Spleen (tissue), 11 donors: ENCODE measurements around the gene SLC48A1. TPM values are rescaled to one million over a fixed set of nuclear protein-coding genes. Genes with fewer than 3 reads are reported as not detected.
A peak's percentile ranks its signal among the peaks of the same experiment; 100 is the strongest.

Experiments
- DNase-seq: peaks from one replicate; pipeline ENCODE4 v3.0.0-alpha.2; 2020
- H3K27ac ChIP-seq, 8 donors: fragments of 200-600 bp; sonication (generic) in 7 of 8; 1 replicate in 4 of 8; 2 replicates in 4 of 8; pipeline versions ENCODE4 v1.5.0 to v1.8.0; 2016 to 2021; ENCODE audit warnings: inconsistent platforms in 4 of 8, mild to moderate bottlenecking in 4 of 8, moderate library complexity in 1 of 8
- H3K27me3 ChIP-seq, 7 donors: fragments of 200-600 bp; sonication (generic) in 6 of 7; replicated peaks in 1 of 7; 1 replicate in 4 of 7; 2 replicates in 3 of 7; pipeline versions ENCODE4 v1.5.0 to v1.8.0; 2016 to 2021; ENCODE audit warnings: inconsistent platforms in 3 of 7, mild to moderate bottlenecking in 1 of 7
- H3K36me3 ChIP-seq, 6 donors: fragments of 200-600 bp; sonication (generic) in 5 of 6; 1 replicate in 4 of 6; 2 replicates in 2 of 6; pipeline versions ENCODE4 v1.5.0 to v1.8.0; 2016 to 2021; ENCODE audit warnings: inconsistent platforms in 2 of 6
- H3K4me1 ChIP-seq, 6 donors: fragments of 200-600 bp; sonication (generic) in 5 of 6; 1 replicate in 3 of 6; 2 replicates in 3 of 6; pipeline versions ENCODE4 v1.5.0 to v1.8.0; 2016 to 2021; ENCODE audit warnings: inconsistent platforms in 3 of 6
- H3K4me3 ChIP-seq, 8 donors: fragments of 200-600 bp; sonication (generic) in 7 of 8; 1 replicate in 4 of 8; 2 replicates in 4 of 8; pipeline versions ENCODE4 v1.5.0 to v1.8.0; 2016 to 2021; ENCODE audit warnings: inconsistent platforms in 4 of 8, mild to moderate bottlenecking in 4 of 8, moderate library complexity in 2 of 8
- H3K9me3 ChIP-seq, 8 donors: fragments of 200-600 bp; sonication (generic) in 7 of 8; 1 replicate in 4 of 8; 2 replicates in 4 of 8; pipeline versions ENCODE4 v1.5.0 to v1.8.0; 2016 to 2021; ENCODE audit warnings: inconsistent platforms in 4 of 8
- CTCF ChIP-seq, 11 experiments: fragments of 200-600 bp in 7 of 11; fragments of 450-650 bp in 4 of 11; sonication (generic) in 4 of 11; IDR thresholded peaks in 8 of 11; conservative IDR thresholded peaks in 3 of 11; 1 replicate in 7 of 11; 2 replicates in 4 of 11; pipeline versions ENCODE4 v1.4.0 to v1.8.0; 2016 to 2021; ENCODE audit warnings: antibody characterized with exemption in 11 of 11, inconsistent platforms in 4 of 11, mild to moderate bottlenecking in 1 of 11
- POLR2A ChIP-seq, 3 donors: fragments of 450-650 bp; IDR thresholded peaks; one replicate each; pipeline ENCODE4 v1.5.1; 2017; ENCODE audit warnings: antibody characterized with exemption in 3 of 3, mild to moderate bottlenecking in 1 of 3
- POLR2AphosphoS5 ChIP-seq, 3 donors: sonication (generic); formaldehyde crosslinking; IDR thresholded peaks; one replicate each; pipeline ENCODE4 v1.5.1; 2017; ENCODE audit warnings: antibody characterized with exemption in 3 of 3
- WGBS, 5 donors: extraction: QIAGEN DNeasy Blood & Tissue Kit in 3 of 5; methylation state at CpG; one replicate each; pipeline versions ENCODE4 v1.1.5 to v1.1.7; 2013 to 2018; 5-methylcytosine and 5-hydroxymethylcytosine counted together
- intact Hi-C: fragments of 100-400 bp; cut with DNase I; formaldehyde crosslinking; loops from one replicate; pipeline ENCODE4 v1.15.0; 2023; ENCODE audit warnings: low total_unique reads
- polyA plus RNA-seq, 3 donors: library from polyadenylated mRNA; stranded (reverse); fragments of 200-250 nt; gene quantifications; one replicate each; pipeline ENCODE4 v1.2.1, GENCODE V29; 2013
- total RNA-seq, 7 donors: library from RNA; depleted of rRNA in 3 of 7; stranded (reverse); fragments of >200 nt in 3 of 7; fragmentation: NEBNext Ultra II Directional in 4 of 7; extraction: Animal tissue kit (Norgen Biotek cat#: 25700) in 4 of 7; gene quantifications; one replicate each; pipeline versions ENCODE4 v1.1.0 to v1.2.1, GENCODE V29; 2016 to 2021
- donor health status: healthy with polysubstance abuse.
- donor health status: DM: no; HTN: no; CAD: no; lungs with moderate emphysema.
- donor health status: DM: no; HTN: no; CAD: no.
- donor health status: Bipolar disorder and iron deficiency.
- donor health status: healthy.
- donor health status: DM: no; HTN: no; CAD: no.
- donor health status: DM: yes; HTN: yes; CAD: no.

Gene SLC48A1
- total and polyA plus RNA-seq, 10 donors: 8.4 to 66.4 (median 38.0) TPM

- no peak for DNase-seq
These were observed 43.8 kb upstream of the SLC48A1 start for GRCh38 chr12:47729233-47729632.

DNA sequence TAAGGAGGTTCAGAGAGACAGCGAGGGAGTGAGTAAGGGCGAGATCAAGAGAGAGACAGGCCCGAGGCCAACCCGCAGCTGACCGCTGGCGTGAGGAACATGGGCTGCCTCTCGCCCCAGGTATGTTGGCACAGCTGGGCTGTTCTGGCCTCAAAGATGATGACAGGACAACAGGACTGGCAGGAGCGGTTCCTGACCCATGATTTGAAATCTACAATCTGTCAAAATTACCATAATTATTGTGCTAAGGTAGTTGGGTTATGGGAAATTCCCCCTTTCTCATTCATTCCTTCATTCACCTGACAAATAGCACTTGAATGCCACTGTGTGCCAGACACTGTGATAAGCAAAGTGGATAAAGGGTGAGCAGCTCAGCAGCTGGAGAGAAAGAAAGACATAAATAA lies 42.7 kb upstream of the SLC48A1 start:
- no peak for DNase-seq
- TF ChIP-seq POLR2AphosphoS5 (IDR thresholded peaks at IDR 0.05) (peak in 2 of 3 donors; percentile 27 to 45), CTCF (IDR thresholded peaks at IDR 0.05 in 8 of 11, conservative IDR thresholded peaks at IDR 0.05 in 3 of 11) (no peak)
- no peaks in the 10 kb centered on the region for H3K9me3 ChIP-seq
- 89 to 95% (median 94%) methylated on average over 8 of the region's 8 CpGs for WGBS, 5 donors
- intact Hi-C loops: no loop called here
- peaks cover 0 to 16% (median 12%) of the 10 kb centered on the region in 6 donors for H3K4me1 ChIP-seq
- no peak overlapping the region for H3K4me3 ChIP-seq
- no peak overlapping the region for H3K27ac ChIP-seq
- H3K27me3 ChIP-seq: no peaks in the 10 kb centered on the region
- H3K36me3 ChIP-seq: peaks cover 0 to 7% (median 0%) of the 10 kb centered on the region in 6 donors

More at GRCh38 chr12:47729233-47729632, 43.8 kb upstream of the SLC48A1 start:
- peaks cover 0 to 7% (median 0%) of the 10 kb centered on the region in 6 donors for H3K36me3 ChIP-seq
- no peaks in the 10 kb centered on the region for H3K9me3 ChIP-seq
- intact Hi-C loops: no loop called here
- H3K4me1 ChIP-seq: peaks cover 0 to 5% (median under 1%) of the 10 kb centered on the region in 6 donors
- H3K27me3 ChIP-seq: no peaks in the 10 kb centered on the region
- H3K4me3 ChIP-seq: no peak overlapping the region
- 58 to 81% (median 77%) methylated on average over 3 of the region's 3 CpGs for WGBS, 5 donors
- TF ChIP-seq POLR2AphosphoS5 (IDR thresholded peaks at IDR 0.05): no peak
- no peak for TF ChIP-seq CTCF (IDR thresholded peaks at IDR 0.05 in 8 of 11, conservative IDR thresholded peaks at IDR 0.05 in 3 of 11)
- TF ChIP-seq POLR2A (IDR thresholded peaks at IDR 0.05): no peak
- H3K27ac ChIP-seq: no peak overlapping the region

DNA sequence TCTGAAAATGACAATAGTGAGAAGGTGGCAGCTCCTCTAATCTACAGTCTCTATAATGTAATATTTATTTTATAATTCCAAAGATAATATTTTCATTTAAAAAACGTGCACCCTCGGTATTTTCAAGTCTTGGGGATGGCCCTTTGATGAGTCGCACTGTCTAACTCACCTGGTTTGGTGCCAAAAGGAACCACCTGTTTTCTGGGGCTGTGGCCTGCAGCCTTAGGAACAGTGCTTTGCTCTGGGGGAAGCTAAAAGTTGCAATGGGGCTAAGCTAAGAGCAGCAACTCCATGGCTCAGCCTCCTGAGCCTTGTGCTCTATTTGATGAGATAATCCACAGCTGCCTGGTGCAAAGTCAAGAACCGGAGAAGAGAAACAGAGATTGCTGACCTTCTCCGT lies 41.3 kb upstream of the SLC48A1 start:
- DNase-seq: no peak
- no peak overlapping the region for H3K27ac ChIP-seq
- peaks cover 2 to 30% (median 22%) of the 10 kb centered on the region in 6 donors for H3K4me1 ChIP-seq
- intact Hi-C loops: no loop called here
- H3K27me3 ChIP-seq: no peaks in the 10 kb centered on the region
- peaks cover 0 to 10% (median 0%) of the 10 kb centered on the region in 6 donors for H3K36me3 ChIP-seq
- H3K4me3 ChIP-seq: no peak overlapping the region
- TF ChIP-seq POLR2AphosphoS5 (IDR thresholded peaks at IDR 0.05): no peak
- TF ChIP-seq POLR2A (IDR thresholded peaks at IDR 0.05): no peak
- TF ChIP-seq CTCF (IDR thresholded peaks at IDR 0.05 in 8 of 11, conservative IDR thresholded peaks at IDR 0.05 in 3 of 11): no peak
- no peaks in the 10 kb centered on the region for H3K9me3 ChIP-seq
- WGBS, 5 donors: 74 to 86% (median 80%) methylated on average over 3 to 5 of the region's 5 CpGs

DNA sequence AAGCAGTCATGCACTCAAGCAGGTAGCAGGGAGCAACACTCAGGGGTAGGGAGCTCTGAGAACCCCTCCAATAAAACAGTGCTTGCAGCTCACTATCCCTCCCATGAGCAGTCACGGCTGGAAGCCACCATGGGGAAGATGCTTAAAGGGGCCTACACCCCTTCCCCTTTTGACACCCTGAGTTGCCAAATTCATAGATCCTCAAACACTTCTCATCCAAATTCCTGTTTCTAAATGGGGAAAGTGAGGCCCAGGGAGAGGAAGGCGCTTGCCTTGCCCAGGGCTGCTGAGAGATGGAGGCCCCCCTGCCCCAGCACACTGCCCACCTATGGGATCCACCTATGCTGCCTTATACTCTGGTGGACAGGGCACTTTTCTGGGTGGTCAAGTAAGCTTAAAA lies 40.5 kb upstream of the SLC48A1 start:
- H3K9me3 ChIP-seq: no peaks in the 10 kb centered on the region

More for the DNA sequence above, 40.5 kb upstream of the SLC48A1 start:
- no peak for DNase-seq
- Histone ChIP-seq H3K27me3 (no peaks in the 10 kb centered on the region), H3K4me1 (peaks cover 6 to 38% (median 30%) of the 10 kb centered on the region in 6 donors), H3K36me3 (peaks cover 0 to 14% (median 0%) of the 10 kb centered on the region in 6 donors), H3K27ac (no peak overlapping the region), H3K4me3 (no peak overlapping the region)
- intact Hi-C loops: no loop called here
- TF ChIP-seq CTCF (IDR thresholded peaks at IDR 0.05 in 8 of 11, conservative IDR thresholded peaks at IDR 0.05 in 3 of 11): no peak
- TF ChIP-seq POLR2AphosphoS5 (IDR thresholded peaks at IDR 0.05): no peak
- TF ChIP-seq POLR2A (IDR thresholded peaks at IDR 0.05): no peak
- 57 to 85% (median 68%) methylated on average over 2 of the region's 2 CpGs for WGBS, 5 donors
